ENCODE results near the gene DOK4.
A peak's percentile ranks its signal among the peaks of the same experiment; 100 is the strongest.
"Not testable (repeated sequence)": the region's sequence is repeated elsewhere in the genome, so short reads cannot be mapped to it uniquely, and the experiment has no call there.

Gene DOK4

DNA sequence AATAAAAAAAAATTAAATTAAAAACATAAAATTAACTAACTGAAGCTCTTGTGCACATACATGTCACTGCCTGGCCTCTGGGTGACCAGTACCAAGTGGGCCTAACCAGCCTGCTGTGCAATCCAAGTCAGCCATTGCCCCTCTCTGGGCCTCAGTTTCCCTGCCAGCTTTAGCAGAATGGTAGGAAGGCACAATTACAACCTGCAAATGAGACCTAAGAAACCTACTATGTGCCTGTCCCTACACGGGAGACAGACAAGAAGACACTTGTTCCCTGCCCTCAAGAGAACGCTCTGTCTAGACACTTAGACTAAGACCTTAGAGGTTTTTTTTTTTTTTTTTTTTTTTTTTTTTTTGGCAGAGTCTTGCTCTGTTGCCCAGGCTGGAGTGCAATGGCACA is 40.8 kb downstream of the DOK4 start:
- DNase-seq (ENCODE audit: low read depth) = no peak

DNA sequence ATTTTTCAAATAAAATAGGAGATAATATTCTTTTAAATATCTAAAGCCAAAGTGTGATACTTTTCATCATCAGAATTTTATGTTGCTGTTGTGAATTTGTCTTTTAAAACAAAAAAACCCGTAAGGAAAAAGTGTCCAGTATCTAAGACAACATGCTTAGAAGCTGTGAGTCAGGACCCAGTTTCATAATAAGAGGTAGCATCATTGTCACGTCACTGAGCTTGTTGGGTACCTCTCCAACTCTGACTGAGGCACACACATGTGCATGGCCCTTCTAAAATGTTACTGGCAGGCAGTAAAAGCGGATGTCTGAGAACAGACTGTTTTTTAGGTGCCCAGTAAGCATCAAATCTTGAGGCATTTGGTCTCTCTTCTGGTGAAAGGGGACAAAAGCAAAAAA is 41.6 kb downstream of the DOK4 start:
- DNase-seq (ENCODE audit: low read depth) = peak; percentile 33

DNA sequence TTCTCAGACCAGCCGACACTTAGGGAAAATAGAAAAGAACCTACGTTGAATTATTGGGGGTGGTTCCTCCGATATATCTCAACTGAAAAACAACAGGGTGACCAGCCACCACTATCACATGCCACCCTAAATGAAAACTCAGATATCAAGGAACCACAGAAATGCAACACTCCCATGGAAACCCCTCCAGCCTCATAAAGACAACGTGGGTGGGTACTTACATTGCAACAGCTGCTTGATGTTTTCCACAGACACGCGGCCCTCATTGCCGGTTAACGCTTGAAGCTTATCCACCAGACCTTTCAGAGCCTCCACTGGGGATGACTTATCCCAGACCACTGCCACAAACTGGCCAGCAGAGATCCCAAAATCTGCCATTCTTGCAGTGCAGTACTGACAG is 45.7 kb downstream of the DOK4 start:
- DNase-seq (ENCODE audit: low read depth) = not testable (repeated sequence)

DNA sequence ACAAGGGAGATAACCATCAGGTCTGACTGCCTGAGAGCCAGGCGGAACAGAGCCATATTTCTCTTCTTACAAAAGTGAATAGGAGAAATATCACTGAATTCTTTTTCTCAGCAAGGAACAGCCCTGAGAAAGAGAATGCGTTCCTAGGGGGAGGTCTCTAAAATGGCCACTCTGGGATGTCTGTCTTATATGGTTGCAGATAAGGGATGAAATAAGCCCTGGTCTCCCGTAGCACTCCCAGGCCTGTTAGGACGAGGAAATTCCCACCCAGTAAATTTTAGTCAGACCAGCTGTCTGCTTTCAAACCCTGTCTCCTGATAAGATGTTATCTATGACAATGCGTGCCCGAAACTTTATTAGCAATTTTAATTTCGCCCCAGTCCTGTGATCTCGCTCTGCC is 46.3 kb downstream of the DOK4 start:
- not testable (repeated sequence) for DNase-seq (ENCODE audit: low read depth)

DNA sequence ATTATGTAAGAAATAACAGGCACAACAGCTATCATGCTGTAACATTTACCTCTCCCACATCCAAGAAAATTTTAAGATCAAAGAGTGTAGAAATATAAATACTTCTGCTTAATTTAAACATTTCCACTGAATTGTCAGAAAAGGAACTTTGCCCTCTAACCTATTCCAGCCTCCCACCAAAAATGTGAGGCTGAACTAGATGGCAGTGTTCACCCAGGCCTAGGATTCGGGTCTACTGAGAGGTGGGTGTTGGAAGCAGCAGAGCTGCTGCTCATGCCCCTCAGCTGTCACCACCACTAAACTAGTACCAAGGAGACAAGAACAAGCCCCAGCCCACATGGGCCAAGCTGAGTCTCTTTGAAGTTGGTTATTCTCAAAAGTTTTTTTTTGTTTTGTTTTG is 50.5 kb downstream of the DOK4 start:
- DNase-seq (ENCODE audit: low read depth) = no peak

DNA sequence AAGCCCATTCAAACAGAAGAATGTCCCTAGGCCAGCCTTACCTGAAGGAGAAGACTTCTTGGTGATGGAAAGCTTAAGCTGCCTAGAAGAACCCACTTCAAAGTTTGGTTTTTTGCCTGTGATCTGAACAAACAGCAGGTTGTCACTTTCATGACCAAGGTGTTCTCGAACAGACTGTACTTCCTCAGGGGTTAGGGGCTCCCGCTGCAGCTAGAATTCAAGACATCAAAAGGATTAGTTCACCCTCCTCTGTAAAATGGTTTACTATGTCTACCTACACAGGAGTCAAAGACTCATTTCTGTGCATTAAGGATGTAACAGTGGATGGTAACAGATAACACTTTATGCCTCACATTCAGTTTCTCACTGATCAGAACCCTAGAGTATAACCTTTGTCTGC is 52.3 kb downstream of the DOK4 start:
- DNase-seq (ENCODE audit: low read depth) = no peak

DNA sequence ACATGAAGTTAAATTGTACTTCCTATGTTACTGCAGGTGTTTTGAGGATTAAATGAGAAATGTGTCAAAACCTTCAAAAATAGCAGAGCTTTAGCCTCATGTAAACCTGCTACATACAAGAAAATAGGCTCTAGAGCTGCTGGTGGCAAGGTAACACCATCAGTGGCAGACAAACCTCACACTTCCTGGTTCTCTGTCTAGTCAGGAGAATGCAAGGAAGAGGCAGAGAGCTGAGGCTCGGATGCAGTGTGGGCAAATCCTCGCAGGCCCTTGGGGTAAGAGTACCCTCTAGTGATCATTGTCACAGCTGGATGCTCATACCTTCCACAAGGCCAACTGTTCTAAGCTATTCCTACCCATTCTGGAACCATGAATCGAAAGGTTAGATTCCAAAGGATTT is 53.3 kb downstream of the DOK4 start:
- DNase-seq (ENCODE audit: low read depth) = no peak

DNA sequence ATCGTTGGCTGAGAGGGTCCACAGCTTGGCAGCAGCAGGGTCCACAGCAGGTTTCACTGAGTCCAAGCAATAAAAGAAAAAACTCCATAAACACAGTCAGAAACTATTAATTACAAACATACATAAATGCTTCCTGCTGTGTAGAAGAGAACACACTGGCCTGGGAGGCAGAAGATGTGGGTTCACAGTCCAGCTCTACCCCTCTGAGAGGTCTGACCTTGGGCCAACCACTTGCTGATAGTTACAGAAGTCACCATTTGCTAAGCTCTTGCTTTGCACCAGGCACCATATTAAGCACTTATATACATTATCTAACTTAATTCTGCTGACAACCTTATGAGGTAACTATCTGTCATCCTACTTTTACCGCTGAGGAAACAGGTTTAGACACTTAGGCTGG is 53.8 kb downstream of the DOK4 start:
- DNase-seq (ENCODE audit: low read depth) = no peak

DNA sequence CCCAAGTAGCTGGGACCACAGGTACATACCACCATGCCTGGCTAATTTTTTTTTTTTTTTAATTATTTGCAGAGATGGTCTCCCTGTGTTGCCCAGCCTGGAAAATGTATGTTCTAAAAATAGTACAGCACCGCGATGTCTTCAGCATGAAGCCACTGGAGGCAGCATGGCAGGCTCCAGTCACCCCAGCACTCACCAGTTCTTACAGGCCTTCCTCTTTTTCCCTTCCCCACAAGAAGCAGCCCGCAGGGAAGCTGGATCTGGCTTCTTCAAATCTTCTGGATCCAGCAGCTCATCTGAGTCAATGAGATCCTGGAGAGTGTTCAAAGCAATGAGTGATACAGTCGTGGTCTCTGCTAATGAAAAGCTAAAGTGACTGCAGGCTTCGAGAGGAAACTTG is 55.3 kb downstream of the DOK4 start:
- DNase-seq (ENCODE audit: low read depth) = no peak

DNA sequence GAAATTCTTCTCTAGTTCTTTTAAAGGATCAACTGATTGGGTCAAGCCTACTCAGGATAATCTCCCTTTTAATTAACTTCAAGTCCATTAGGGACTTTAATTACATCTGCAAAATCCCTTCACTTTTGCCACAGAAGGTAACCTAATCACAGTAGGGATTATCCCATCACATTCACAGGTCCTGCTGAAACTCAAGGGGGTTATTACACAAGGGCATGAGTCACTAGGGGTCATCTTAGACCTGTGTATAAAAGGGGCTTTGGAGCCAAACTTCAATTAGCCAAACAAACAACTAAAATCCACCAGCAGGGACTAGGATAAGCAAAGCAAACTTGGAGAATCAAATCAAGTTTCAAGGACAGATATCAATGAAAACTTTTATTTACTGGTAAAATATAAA is 58.5 kb downstream of the DOK4 start:
- no peak for DNase-seq (ENCODE audit: low read depth)

DNA sequence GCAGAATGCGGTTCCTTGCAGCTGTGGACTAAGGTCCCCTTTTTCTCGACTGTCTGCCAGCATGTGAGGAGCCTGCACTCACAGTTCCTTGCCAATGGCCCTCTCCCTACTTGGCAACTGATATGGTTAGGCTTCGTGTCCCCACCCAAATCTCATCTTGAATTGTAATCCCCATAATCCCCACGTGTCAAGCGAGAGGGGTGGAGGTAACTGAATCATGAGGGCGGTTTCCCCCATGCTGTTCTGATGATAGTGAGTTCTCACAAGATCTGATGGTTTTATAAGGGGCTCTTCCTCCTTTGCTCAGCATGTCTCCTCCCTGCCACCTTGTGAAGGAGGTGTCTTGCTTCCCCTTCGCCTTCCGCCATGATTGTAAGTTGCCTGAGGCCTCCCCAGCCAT is 59.0 kb downstream of the DOK4 start:
- DNase-seq (ENCODE audit: low read depth) = no peak

DNA sequence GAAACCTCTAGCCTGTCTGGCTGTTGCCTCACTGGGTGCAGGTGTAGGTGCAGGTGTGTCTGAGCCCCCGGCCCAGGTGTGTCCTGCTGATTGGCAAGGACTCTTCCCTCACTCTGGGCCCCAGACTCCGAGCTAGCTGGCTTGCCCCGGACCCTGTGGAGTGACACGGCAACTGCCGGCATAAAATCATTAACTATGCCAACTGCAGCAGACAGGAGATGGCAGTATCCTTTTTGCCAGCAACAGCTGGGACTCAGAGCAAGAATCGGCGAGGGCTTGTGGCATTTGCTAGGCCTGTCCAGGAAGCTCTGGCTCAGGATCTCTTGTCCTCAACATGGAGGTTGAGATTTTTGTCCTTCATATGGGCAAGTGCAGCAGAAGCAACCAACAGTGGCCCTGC is 59.9 kb downstream of the DOK4 start:
- no peak for DNase-seq (ENCODE audit: low read depth)

DNA sequence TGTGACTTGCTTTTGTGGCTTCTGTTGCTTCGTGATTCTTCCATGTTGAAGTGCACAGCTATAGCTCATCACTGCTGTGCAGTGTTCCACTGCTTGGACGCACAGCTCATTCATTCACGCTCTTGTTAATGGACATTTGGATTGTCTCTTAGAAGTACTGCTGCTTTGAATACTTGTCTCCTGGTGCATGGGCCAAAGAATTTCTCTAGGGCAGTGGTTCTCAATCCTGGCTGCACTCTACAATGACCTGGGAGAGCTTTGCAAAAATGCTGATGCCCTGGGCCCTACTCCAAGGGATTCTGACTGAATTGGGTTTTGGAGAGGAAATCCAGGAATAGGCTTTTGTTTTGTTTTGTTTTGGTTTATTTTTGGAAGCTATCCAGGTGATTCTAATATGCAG is 61.7 kb downstream of the DOK4 start:
- DNase-seq (ENCODE audit: low read depth) = no peak

DNA sequence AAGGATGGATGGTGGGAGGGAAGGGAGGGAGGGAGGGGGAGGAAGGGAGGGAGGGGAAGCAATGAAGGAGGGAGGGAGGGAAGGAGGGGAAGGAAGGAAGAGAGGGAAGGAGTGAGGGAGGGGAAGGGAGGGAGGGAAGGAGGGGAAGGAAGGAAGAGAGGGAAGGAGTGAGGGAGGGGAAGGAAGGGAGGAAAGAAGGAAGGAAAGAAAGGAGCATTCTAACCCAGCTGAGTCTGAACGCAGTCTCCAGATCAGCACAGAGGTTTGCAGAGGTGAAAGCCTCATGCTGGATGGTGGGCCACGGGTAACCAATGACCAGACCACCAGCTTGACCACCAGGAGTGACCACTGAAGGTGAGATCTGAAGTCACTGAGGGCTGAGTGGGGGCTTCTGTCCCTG is 63.1 kb downstream of the DOK4 start:
- no peak for DNase-seq (ENCODE audit: low read depth)

DNA sequence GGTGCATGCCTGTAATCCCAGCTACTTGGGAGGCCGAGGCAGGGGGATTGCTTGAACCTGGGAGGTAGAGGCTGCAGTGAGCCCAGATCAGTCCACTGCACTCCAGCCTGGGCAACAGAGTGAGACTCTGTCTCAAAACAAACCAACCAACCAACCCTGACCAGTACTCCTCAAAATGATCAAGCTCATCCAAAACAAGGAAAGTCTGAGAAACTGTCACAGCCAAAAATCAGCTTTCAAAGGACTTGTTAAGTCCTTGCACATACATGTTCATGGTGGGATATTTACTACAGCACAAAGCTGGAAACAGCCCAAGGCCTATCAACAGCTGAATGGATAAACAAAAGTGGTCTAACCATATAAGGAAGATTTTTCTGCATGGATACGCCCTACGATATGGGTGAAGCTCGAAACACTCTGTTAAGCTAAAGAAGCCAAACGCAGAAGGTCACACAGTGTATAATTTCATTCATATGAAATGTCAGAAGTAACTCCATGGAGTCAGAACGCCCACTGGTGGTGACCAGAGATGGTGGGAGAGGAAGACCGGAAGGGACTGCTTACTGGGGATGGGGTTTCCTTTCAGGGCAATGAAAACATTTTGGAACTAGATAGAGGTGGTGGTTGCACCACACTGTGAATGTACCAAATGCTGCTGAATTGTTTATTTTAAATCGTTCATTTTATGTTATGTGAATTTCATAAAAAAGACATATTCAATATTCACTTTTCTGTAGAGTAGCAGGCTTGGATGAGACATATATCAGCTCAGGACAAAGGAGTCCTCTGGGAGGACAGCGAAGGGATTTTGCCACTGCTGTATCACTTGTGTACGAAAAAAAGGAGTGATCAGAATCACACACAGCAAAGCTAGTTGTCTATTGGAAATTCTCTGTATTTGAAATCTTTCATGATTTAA is 64.0 kb downstream of the DOK4 start:
- DNase-seq (ENCODE audit: low read depth) = peak; percentile 46
